DND-41 (cell line): ENCODE measurements around the gene LCE3B.

Experiments
- ATAC-seq: fragments of 200-7000 bp; cut with Tn5 transposase; 3 replicates; pipeline ENCODE4 v1.9.1; 2021; ENCODE audit warnings: low read depth; ENCODE audit not compliant: insufficient read depth
- DNase-seq: peaks from one replicate; pipeline ENCODE4 v3.0.0-alpha.2; 2020
- H2AFZ ChIP-seq: 2 replicates; pipeline ENCODE4 v1.6.0; 2012; ENCODE audit warnings: low read depth, low read length
- H3K27ac ChIP-seq: 2 replicates; pipeline ENCODE4 v1.5.1; 2012; ENCODE audit warnings: low read length, inconsistent platforms
- H3K27me3 ChIP-seq: fragments of 200-600 bp; sonication (generic); 2 replicates; pipeline ENCODE4 v1.6.0; 2012; ENCODE audit warnings: low read length, mild to moderate bottlenecking, inconsistent platforms; ENCODE audit not compliant: insufficient read depth, poor library complexity
- H3K36me3 ChIP-seq: 2 replicates; pipeline ENCODE4 v1.5.1; 2012; ENCODE audit warnings: low read length, inconsistent platforms; ENCODE audit not compliant: insufficient read depth
- H3K4me1 ChIP-seq: 2 replicates; pipeline ENCODE4 v1.5.1; 2012; ENCODE audit warnings: mild to moderate bottlenecking, low read length; ENCODE audit not compliant: insufficient read depth
- H3K4me2 ChIP-seq: 2 replicates; pipeline ENCODE4 v1.6.0; 2012; ENCODE audit warnings: mild to moderate bottlenecking, moderate library complexity, low read length, inconsistent platforms; ENCODE audit not compliant: insufficient read depth
- H3K4me3 ChIP-seq, 2 experiments: fragments of 200-600 bp in 1 of 2; shearing (Covaris generic) in 1 of 2; 2 replicates each; pipeline ENCODE4 v1.5.1; 2012 to 2016; ENCODE audit warnings: inconsistent platforms in 2 of 2, low read length in 2 of 2, mild to moderate bottlenecking in 2 of 2, low read depth in 1 of 2, moderate library complexity in 1 of 2
- H3K79me2 ChIP-seq: 2 replicates; pipeline ENCODE4 v1.6.0; 2012; ENCODE audit warnings: low read length, inconsistent platforms; ENCODE audit not compliant: insufficient read depth
- H3K9ac ChIP-seq: 2 replicates; pipeline ENCODE4 v1.6.0; 2012; ENCODE audit warnings: low read depth, mild to moderate bottlenecking, inconsistent platforms, low read length, moderate library complexity
- H3K9me3 ChIP-seq: 2 replicates; pipeline ENCODE4 v1.5.1; 2012; ENCODE audit warnings: low read length, moderate library complexity, mild to moderate bottlenecking, inconsistent platforms; ENCODE audit not compliant: insufficient read depth, severe bottlenecking
- H4K20me1 ChIP-seq: 2 replicates; pipeline ENCODE4 v1.6.0; 2012; ENCODE audit warnings: low read length; ENCODE audit not compliant: insufficient read depth
- CTCF ChIP-seq: IDR thresholded peaks from 2 replicates; pipeline ENCODE4 v1.5.1; 2012; ENCODE audit warnings: borderline replicate concordance, low read length, moderate library complexity, mild to moderate bottlenecking; ENCODE audit not compliant: poor library complexity, severe bottlenecking; ENCODE audit errors: extremely low read depth
- EZH2 ChIP-seq: IDR thresholded peaks from 3 replicates; pipeline ENCODE4 v1.6.1; 2012; ENCODE audit warnings: borderline replicate concordance, low read depth, mild to moderate bottlenecking, moderate library complexity, low read length, inconsistent platforms; ENCODE audit not compliant: severe bottlenecking

Gene LCE3B

GRCh38 chr1:152626744-152627143 lies 13.1 kb downstream of the LCE3B start:
- Histone ChIP-seq H3K9me3 (no peaks in the 10 kb centered on the region), H4K20me1 (no peaks in the 10 kb centered on the region), H3K36me3 (no peaks in the 10 kb centered on the region), H3K9ac (no peak overlapping the region), H3K4me1 (0 out of 2 replicates have a peak, but pooled peaks cover 4% of the 10 kb centered on the region), H3K79me2 (no peaks in the 10 kb centered on the region), H2AFZ (no peak overlapping the region), H3K27ac (no peak overlapping the region), H3K4me2 (no peak overlapping the region), H3K27me3 (peaks cover 4% of the 10 kb centered on the region), H3K4me3 (no peak overlapping the region)
- no peak for TF ChIP-seq EZH2
- no peak for TF ChIP-seq CTCF
- no peak for DNase-seq
- no peak for ATAC-seq

GRCh38 chr1:152630596-152630995 lies 17.0 kb downstream of the LCE3B start:
- H3K9me3 ChIP-seq: no peaks in the 10 kb centered on the region
- H3K27me3 ChIP-seq: peaks cover 4% of the 10 kb centered on the region
- DNase-seq (no peak), ATAC-seq (no peak)
- H3K4me2 ChIP-seq: no peak overlapping the region
- H2AFZ ChIP-seq: no peak overlapping the region
- H3K36me3 ChIP-seq: no peaks in the 10 kb centered on the region
- no peaks in the 10 kb centered on the region for H4K20me1 ChIP-seq
- no peak overlapping the region for H3K27ac ChIP-seq
- H3K9ac ChIP-seq: no peak overlapping the region
- H3K4me3 ChIP-seq: no peak overlapping the region
- TF ChIP-seq EZH2 (no peak), CTCF (no peak)
- no peaks in the 10 kb centered on the region for H3K4me1 ChIP-seq
- no peaks in the 10 kb centered on the region for H3K79me2 ChIP-seq

- no peak overlapping the region for H3K4me3 ChIP-seq
- TF ChIP-seq EZH2 (no peak), CTCF (no peak)
- H3K9me3 ChIP-seq: no peaks in the 10 kb centered on the region
- H3K9ac ChIP-seq: no peak overlapping the region
- no peaks in the 10 kb centered on the region for H4K20me1 ChIP-seq
- H3K27ac ChIP-seq: no peak overlapping the region
- no peak for ATAC-seq
- H3K4me2 ChIP-seq: no peak overlapping the region
- DNase-seq: no peak
- H3K79me2 ChIP-seq: no peaks in the 10 kb centered on the region
- no peaks in the 10 kb centered on the region for H3K36me3 ChIP-seq
- no peak overlapping the region for H2AFZ ChIP-seq
- H3K4me1 ChIP-seq: no peaks in the 10 kb centered on the region
- H3K27me3 ChIP-seq: peaks cover 6% of the 10 kb centered on the region
Measured at GRCh38 chr1:152640351-152640750, 26.7 kb downstream of the LCE3B start.

- no peak overlapping the region for H3K9ac ChIP-seq
- no peaks in the 10 kb centered on the region for H3K79me2 ChIP-seq
- H3K4me1 ChIP-seq: no peaks in the 10 kb centered on the region
- no peak overlapping the region for H3K4me3 ChIP-seq
- no peaks in the 10 kb centered on the region for H3K9me3 ChIP-seq
- H3K27me3 ChIP-seq: peaks cover 12% of the 10 kb centered on the region
- H2AFZ ChIP-seq: no peak overlapping the region
- DNase-seq (no peak), ATAC-seq (no peak)
- no peaks in the 10 kb centered on the region for H4K20me1 ChIP-seq
- H3K4me2 ChIP-seq: no peak overlapping the region
- no peaks in the 10 kb centered on the region for H3K36me3 ChIP-seq
- no peak overlapping the region for H3K27ac ChIP-seq
- TF ChIP-seq CTCF: no peak
- TF ChIP-seq EZH2: no peak
Measured at GRCh38 chr1:152643945-152644344, 30.3 kb downstream of the LCE3B start.
